ENCODE data around the gene SPPL2C. TPM values are rescaled to one million over a fixed set of nuclear protein-coding genes. Genes with fewer than 3 reads are reported as not detected.
"Not testable (repeated sequence)": the region's sequence is repeated elsewhere in the genome, so short reads cannot be mapped to it uniquely, and the experiment has no call there.

The SPPL2C gene
- total RNA-seq, 2 donors from 2014 or later = not detected

GRCh38 chr17:45862127-45862526 is 17.4 kb downstream of the SPPL2C start:
- H3K4me3 Mint-ChIP-seq; H3K36me3 Mint-ChIP-seq (ENCODE audit: low read depth); DNase-seq; H3K9me3 ChIP-seq (ENCODE audit: control insufficient read depth, low read length, poor library complexity, severe bottlenecking); H3K27ac Mint-ChIP-seq; ATAC-seq; H3K4me1 Mint-ChIP-seq: not testable (repeated sequence)
- peaks cover 55% of the 10 kb centered on the region for H3K27me3 Mint-ChIP-seq

- Mint-ChIP-seq H3K27ac (no peak overlapping the region), H3K27me3 (peaks cover 43% of the 10 kb centered on the region), H3K36me3 (ENCODE audit: low read depth) (peaks cover 7% of the 10 kb centered on the region), H3K4me3 (no peak overlapping the region), H3K4me1 (peaks cover 14% of the 10 kb centered on the region)
- ATAC-seq = no peak
- H3K9me3 ChIP-seq (ENCODE audit: control insufficient read depth, low read length, poor library complexity, severe bottlenecking) = no peaks in the 10 kb centered on the region
- no peak for DNase-seq
Measured at GRCh38 chr17:45863857-45864654, 19.4 kb downstream of the SPPL2C start.

GRCh38 chr17:45867171-45867570 is 22.5 kb downstream of the SPPL2C start:
- H3K9me3 ChIP-seq (ENCODE audit: control insufficient read depth, low read length, poor library complexity, severe bottlenecking) = no peaks in the 10 kb centered on the region
- no peak for DNase-seq
- ATAC-seq = no peak

GRCh38 chr17:45867702-45868101 is 23.0 kb downstream of the SPPL2C start:
- DNase-seq (no peak), ATAC-seq (no peak)
- Mint-ChIP-seq H3K4me3 (no peak overlapping the region), H3K27me3 (peaks cover 22% of the 10 kb centered on the region), H3K27ac (no peak overlapping the region), H3K4me1 (peaks cover 18% of the 10 kb centered on the region), H3K36me3 (ENCODE audit: low read depth) (peaks cover 5% of the 10 kb centered on the region)
- H3K9me3 ChIP-seq (ENCODE audit: control insufficient read depth, low read length, poor library complexity, severe bottlenecking) = no peaks in the 10 kb centered on the region

More at GRCh38 chr17:45867171-45867570, 22.5 kb downstream of the SPPL2C start:
- Mint-ChIP-seq H3K27ac (no peak overlapping the region), H3K4me3 (no peak overlapping the region), H3K27me3 (peaks cover 22% of the 10 kb centered on the region), H3K36me3 (ENCODE audit: low read depth) (peaks cover 5% of the 10 kb centered on the region), H3K4me1 (peaks cover 18% of the 10 kb centered on the region)

GRCh38 chr17:45868276-45868675 is 23.6 kb downstream of the SPPL2C start:
- DNase-seq (no peak), ATAC-seq (no peak)
- Mint-ChIP-seq H3K27me3 (peaks cover 22% of the 10 kb centered on the region), H3K4me1 (peaks cover 22% of the 10 kb centered on the region), H3K36me3 (ENCODE audit: low read depth) (peaks cover 5% of the 10 kb centered on the region), H3K4me3 (no peak overlapping the region), H3K27ac (no peak overlapping the region)
- H3K9me3 ChIP-seq (ENCODE audit: control insufficient read depth, low read length, poor library complexity, severe bottlenecking) = no peaks in the 10 kb centered on the region

- H3K27me3 Mint-ChIP-seq = peaks cover 12% of the 10 kb centered on the region
- H3K4me3 Mint-ChIP-seq = no peak overlapping the region
- no peak for ATAC-seq
Measured at GRCh38 chr17:45869676-45870341, 25.1 kb downstream of the SPPL2C start.

GRCh38 chr17:45870342-45870974 is 25.8 kb downstream of the SPPL2C start:
- Mint-ChIP-seq H3K4me3 (no peak overlapping the region), H3K27ac (no peak overlapping the region), H3K27me3 (peaks cover 6% of the 10 kb centered on the region), H3K4me1 (peaks cover 18% of the 10 kb centered on the region), H3K36me3 (ENCODE audit: low read depth) (no peaks in the 10 kb centered on the region)
- no peak for DNase-seq
- no peaks in the 10 kb centered on the region for H3K9me3 ChIP-seq (ENCODE audit: control insufficient read depth, low read length, poor library complexity, severe bottlenecking)
- no peak for ATAC-seq

More at GRCh38 chr17:45869676-45870341, 25.1 kb downstream of the SPPL2C start:
- no peaks in the 10 kb centered on the region for H3K9me3 ChIP-seq (ENCODE audit: control insufficient read depth, low read length, poor library complexity, severe bottlenecking)
- peaks cover 18% of the 10 kb centered on the region for H3K4me1 Mint-ChIP-seq
- DNase-seq = no peak
- no peaks in the 10 kb centered on the region for H3K36me3 Mint-ChIP-seq (ENCODE audit: low read depth)
- no peak overlapping the region for H3K27ac Mint-ChIP-seq

GRCh38 chr17:45871718-45872117 is 27.0 kb downstream of the SPPL2C start:
- no peaks in the 10 kb centered on the region for H3K27me3 Mint-ChIP-seq
- ATAC-seq (no peak), DNase-seq (no peak)
- H3K27ac Mint-ChIP-seq = peak overlapping the region; percentile 61
- peaks cover 18% of the 10 kb centered on the region for H3K4me1 Mint-ChIP-seq
- no peaks in the 10 kb centered on the region for H3K9me3 ChIP-seq (ENCODE audit: control insufficient read depth, low read length, poor library complexity, severe bottlenecking)
- H3K36me3 Mint-ChIP-seq (ENCODE audit: low read depth) = no peaks in the 10 kb centered on the region
- H3K4me3 Mint-ChIP-seq = no peak overlapping the region

GRCh38 chr17:45873728-45874127 is 29.0 kb downstream of the SPPL2C start:
- no peaks in the 10 kb centered on the region for H3K36me3 Mint-ChIP-seq (ENCODE audit: low read depth)
- ATAC-seq = peak; percentile 89
- no peaks in the 10 kb centered on the region for H3K27me3 Mint-ChIP-seq
- peak overlapping the region; percentile 82 for H3K4me3 Mint-ChIP-seq
- no peaks in the 10 kb centered on the region for H3K9me3 ChIP-seq (ENCODE audit: control insufficient read depth, low read length, poor library complexity, severe bottlenecking)
- peak overlapping the region; percentile 90 for H3K27ac Mint-ChIP-seq
- peak in 1 of 3 donors; percentile 28 for DNase-seq
- peaks cover 12% of the 10 kb centered on the region for H3K4me1 Mint-ChIP-seq

GRCh38 chr17:45874151-45874550 is 29.5 kb downstream of the SPPL2C start:
- no peaks in the 10 kb centered on the region for H3K9me3 ChIP-seq (ENCODE audit: control insufficient read depth, low read length, poor library complexity, severe bottlenecking)
- Mint-ChIP-seq H3K4me3 (no peak overlapping the region), H3K27me3 (no peaks in the 10 kb centered on the region), H3K36me3 (ENCODE audit: low read depth) (no peaks in the 10 kb centered on the region), H3K27ac (peak overlapping the region; percentile 90), H3K4me1 (peaks cover 12% of the 10 kb centered on the region)
- DNase-seq (no peak), ATAC-seq (peak; percentile 87)

- DNase-seq (no peak), ATAC-seq (no peak)
- Mint-ChIP-seq H3K36me3 (ENCODE audit: low read depth) (no peaks in the 10 kb centered on the region), H3K27me3 (peaks cover 4% of the 10 kb centered on the region), H3K4me1 (peaks cover 10% of the 10 kb centered on the region), H3K4me3 (no peak overlapping the region), H3K27ac (no peak overlapping the region)
- no peaks in the 10 kb centered on the region for H3K9me3 ChIP-seq (ENCODE audit: control insufficient read depth, low read length, poor library complexity, severe bottlenecking)
Measured at GRCh38 chr17:45876539-45876938, 31.9 kb downstream of the SPPL2C start.

GRCh38 chr17:45877467-45877866 is 32.8 kb downstream of the SPPL2C start:
- no peaks in the 10 kb centered on the region for H3K36me3 Mint-ChIP-seq (ENCODE audit: low read depth)
- H3K4me3 Mint-ChIP-seq = no peak overlapping the region
- no peak overlapping the region for H3K27ac Mint-ChIP-seq

GRCh38 chr17:45883063-45883462 is 38.4 kb downstream of the SPPL2C start:
- peaks cover 2% of the 10 kb centered on the region for H3K4me1 Mint-ChIP-seq
- peaks cover 4% of the 10 kb centered on the region for H3K27me3 Mint-ChIP-seq
- no peak overlapping the region for H3K27ac Mint-ChIP-seq
- H3K9me3 ChIP-seq (ENCODE audit: control insufficient read depth, low read length, poor library complexity, severe bottlenecking) = no peaks in the 10 kb centered on the region
- H3K4me3 Mint-ChIP-seq = no peak overlapping the region
- H3K36me3 Mint-ChIP-seq (ENCODE audit: low read depth) = no peaks in the 10 kb centered on the region
- DNase-seq (no peak), ATAC-seq (no peak)

More at GRCh38 chr17:45877467-45877866, 32.8 kb downstream of the SPPL2C start:
- DNase-seq (no peak), ATAC-seq (no peak)
- peaks cover 10% of the 10 kb centered on the region for H3K4me1 Mint-ChIP-seq
- peaks cover 4% of the 10 kb centered on the region for H3K27me3 Mint-ChIP-seq
- no peaks in the 10 kb centered on the region for H3K9me3 ChIP-seq (ENCODE audit: control insufficient read depth, low read length, poor library complexity, severe bottlenecking)

Measured in T-helper 17 cell (primary cell).